H1 (cell line): ENCODE measurements around the gene YPEL2. TPM values are rescaled to one million over a fixed set of nuclear protein-coding genes. Genes with fewer than 3 reads are reported as not detected.
"Not testable (repeated sequence)": the region's sequence is repeated elsewhere in the genome, so short reads cannot be mapped to it uniquely, and the experiment has no call there.

Experiments
- CTCF ChIA-PET: fragments of 300-600 bp; sonication (Branson Sonifier 250); formaldehyde crosslinking; loops from one replicate; lab custom pipeline; 2021; ENCODE audit not compliant: partially characterized antibody; lab: Charles Lee
- POLR2A ChIA-PET: fragments of 300-600 bp; sonication (Branson Sonifier 250); formaldehyde crosslinking; loops from one replicate; lab custom pipeline; 2021; ENCODE audit warnings: inconsistent platforms; ENCODE audit not compliant: partially characterized antibody; lab: Charles Lee
- DNase-seq, 2 experiments: peaks; one replicate each; pipeline versions ENCODE4 v3.0.0 to v3.0.0-alpha.2; 2010 to 2022; ENCODE audit warnings: low spot score in 2 of 2, low read depth in 1 of 2, mixed read lengths in 1 of 2
- FAIRE-seq: peaks from 2 replicates; lab custom pipeline; 2011; peaks lifted over from hg19 to GRCh38; lab: Jason Lieb, UNC
- H2AFZ ChIP-seq: 2 replicates; pipeline ENCODE4 v1.8.1; 2012; ENCODE audit warnings: low read length, inconsistent platforms
- H2AK5ac ChIP-seq: 2 replicates; pipeline ENCODE4 v1.6.1; 2013; ENCODE audit warnings: low read depth, low read length
- H2BK120ac ChIP-seq: replicated peaks from 2 replicates; pipeline ENCODE3; 2013; ENCODE audit warnings: low read depth, low read length, inconsistent platforms
- H2BK12ac ChIP-seq: 2 replicates; pipeline ENCODE4 v1.6.1; 2013; ENCODE audit warnings: low read depth, low read length
- H2BK15ac ChIP-seq: 2 replicates; pipeline ENCODE4 v1.6.1; 2013; ENCODE audit warnings: low read length
- H2BK20ac ChIP-seq: 2 replicates; pipeline ENCODE4 v1.6.1; 2013; ENCODE audit warnings: low read length
- H2BK5ac ChIP-seq: 2 replicates; pipeline ENCODE4 v1.6.1; 2013; ENCODE audit warnings: low read depth, low read length
- H3K14ac ChIP-seq: 2 replicates; pipeline ENCODE4 v1.6.1; 2013; ENCODE audit warnings: inconsistent platforms; ENCODE audit not compliant: insufficient read length
- H3K18ac ChIP-seq: 2 replicates; pipeline ENCODE4 v1.6.1; 2013; ENCODE audit warnings: low read length; ENCODE audit errors: extremely low read depth
- H3K23ac ChIP-seq: 2 replicates; pipeline ENCODE4 v1.6.1; 2013; ENCODE audit warnings: inconsistent platforms; ENCODE audit not compliant: insufficient read length
- H3K23me2 ChIP-seq: 2 replicates; pipeline ENCODE4 v1.6.1; 2013; ENCODE audit warnings: low read depth, low read length
- H3K27ac ChIP-seq: 2 replicates; pipeline ENCODE4 v1.6.1; 2011; ENCODE audit warnings: low read depth, low read length, inconsistent platforms
- H3K27me3 ChIP-seq, 4 experiments: replicated peaks in 1 of 4; 1 replicate in 1 of 4; 2 replicates in 3 of 4; pipeline versions ENCODE4 v1.6.1 to v1.8.1; 2011 to 2013; ENCODE audit warnings: low read length in 3 of 4, mild to moderate bottlenecking in 3 of 4, inconsistent platforms in 2 of 4, mixed read lengths in 2 of 4, moderate library complexity in 1 of 4; ENCODE audit not compliant: control insufficient read depth in 3 of 4, insufficient read depth in 3 of 4; ENCODE audit errors: extremely low read depth in 1 of 4
- H3K36me3 ChIP-seq, 4 experiments: 2 replicates each; pipeline versions ENCODE4 v1.6.1 to v1.8.1; 2011 to 2013; ENCODE audit warnings: mild to moderate bottlenecking in 4 of 4, low read length in 3 of 4, moderate library complexity in 2 of 4, control low read depth in 1 of 4, inconsistent platforms in 1 of 4; ENCODE audit not compliant: insufficient read depth in 4 of 4, control insufficient read depth in 2 of 4
- H3K4ac ChIP-seq: replicated peaks from 2 replicates; pipeline ENCODE3; 2013; ENCODE audit warnings: low read length, low read depth, mixed read lengths, inconsistent platforms; ENCODE audit not compliant: insufficient read length
- H3K4me1 ChIP-seq, 4 experiments: replicated peaks in 1 of 4; 1 replicate in 1 of 4; 2 replicates in 3 of 4; pipeline versions ENCODE4 v1.6.1 to v1.8.1; 2011 to 2013; ENCODE audit warnings: low read length in 3 of 4, inconsistent platforms in 2 of 4, mixed read lengths in 1 of 4; ENCODE audit not compliant: insufficient read depth in 4 of 4, control insufficient read depth in 3 of 4
- H3K4me2 ChIP-seq, 2 experiments: 2 replicates each; pipeline versions ENCODE4 v1.6.1 to v1.8.1; 2011 to 2013; ENCODE audit warnings: low read depth in 2 of 2, low read length in 2 of 2, control low read depth in 1 of 2, inconsistent platforms in 1 of 2, mild to moderate bottlenecking in 1 of 2; ENCODE audit not compliant: insufficient read depth in 1 of 2
- H3K4me3 ChIP-seq, 4 experiments: fragments of 200-600, 300-600 bp in 1 of 4; sonication (generic), shearing (Covaris generic), sonication (Bioruptor Twin) in 1 of 4; 2 replicates each; pipeline versions ENCODE4 v1.5.1 to v1.8.1; 2011 to 2016; ENCODE audit warnings: low read length in 4 of 4, low read depth in 3 of 4, control low read depth in 2 of 4, inconsistent platforms in 2 of 4, mild to moderate bottlenecking in 2 of 4, mixed read lengths in 1 of 4, moderate library complexity in 1 of 4; ENCODE audit not compliant: insufficient read depth in 2 of 4; ENCODE audit errors: extremely low read depth in 1 of 4
- H3K56ac ChIP-seq: replicated peaks from 2 replicates; pipeline ENCODE3; 2013; ENCODE audit warnings: low read depth, mild to moderate bottlenecking, mixed read lengths, low read length, inconsistent platforms; ENCODE audit not compliant: insufficient read length
- H3K79me1 ChIP-seq: 2 replicates; pipeline ENCODE4 v1.6.1; 2013; ENCODE audit warnings: low read depth, low read length, control low read depth
- H3K79me2 ChIP-seq, 2 experiments: 2 replicates each; pipeline versions ENCODE4 v1.6.1 to v1.8.1; 2012 to 2013; ENCODE audit warnings: low read length in 2 of 2, mild to moderate bottlenecking in 2 of 2, inconsistent platforms in 1 of 2; ENCODE audit not compliant: insufficient read depth in 2 of 2, control insufficient read depth in 1 of 2
- H3K9ac ChIP-seq, 4 experiments: replicated peaks in 1 of 4; 1 replicate in 1 of 4; 2 replicates in 3 of 4; pipeline versions ENCODE4 v1.6.1 to v1.8.1; 2011 to 2013; ENCODE audit warnings: low read depth in 3 of 4, low read length in 3 of 4, control low read depth in 2 of 4, mild to moderate bottlenecking in 2 of 4, moderate library complexity in 2 of 4, inconsistent platforms in 1 of 4; ENCODE audit errors: extremely low read depth in 1 of 4
- H3K9me3 ChIP-seq, 2 experiments: 2 replicates each; pipeline versions ENCODE4 v1.6.1 to v1.8.1; 2012 to 2013; ENCODE audit warnings: mild to moderate bottlenecking in 2 of 2, moderate library complexity in 2 of 2, control low read depth in 1 of 2, inconsistent platforms in 1 of 2, low read depth in 1 of 2, low read length in 1 of 2, mixed read lengths in 1 of 2; ENCODE audit not compliant: insufficient read depth in 2 of 2
- H4K20me1 ChIP-seq, 2 experiments: replicated peaks in 1 of 2; 2 replicates each; pipeline versions ENCODE3 to v1.8.1; 2011 to 2013; ENCODE audit warnings: inconsistent platforms in 2 of 2, low read length in 2 of 2, mild to moderate bottlenecking in 1 of 2; ENCODE audit not compliant: insufficient read depth in 2 of 2, control insufficient read depth in 1 of 2
- H4K5ac ChIP-seq: 2 replicates; pipeline ENCODE4 v1.6.1; 2013; ENCODE audit warnings: low read length, low read depth, mixed read lengths, inconsistent platforms; ENCODE audit not compliant: insufficient read length
- H4K8ac ChIP-seq: 2 replicates; pipeline ENCODE4 v1.8.0; 2013; ENCODE audit warnings: mild to moderate bottlenecking, moderate library complexity, low read length, inconsistent platforms; ENCODE audit not compliant: insufficient read depth; ENCODE audit errors: extremely low read depth
- H4K91ac ChIP-seq: replicated peaks from 2 replicates; pipeline ENCODE3; 2013; ENCODE audit warnings: low read length, mixed read lengths, inconsistent platforms; ENCODE audit not compliant: insufficient read length
- CBX5 ChIP-seq: fragments of 300-800, 300-1000 bp; sonication (generic); IDR thresholded peaks from 2 replicates; pipeline ENCODE4 v1.7.1; 2016; ENCODE audit warnings: antibody characterized with exemption, low read length, low read depth
- EGR1 ChIP-seq: IDR thresholded peaks from 2 replicates; pipeline ENCODE4 v1.6.1; 2011; ENCODE audit warnings: low read depth, low read length, borderline replicate concordance
- GABPA ChIP-seq: IDR thresholded peaks from 2 replicates; pipeline ENCODE4 v1.6.1; 2011; ENCODE audit warnings: mild to moderate bottlenecking, low read length, moderate library complexity, borderline replicate concordance; ENCODE audit not compliant: insufficient read depth
- KDM1A ChIP-seq: fragments of 200-600, 300-600 bp; sonication (generic); IDR thresholded peaks from 2 replicates; pipeline ENCODE4 v1.7.1; 2016; ENCODE audit warnings: mild to moderate bottlenecking, low read length, borderline replicate concordance
- WGBS, 2 experiments: shearing (Covaris generic) in 1 of 2; methylation state at CpG; one replicate each; pipeline versions ENCODE4 v1.1.6 to v1.1.7; 2013 to 2015; ENCODE audit warnings: low lambda C conversion rate in 2 of 2, mixed read lengths in 2 of 2, inconsistent platforms in 1 of 2, low coverage in 1 of 2, missing lambda C conversion rate in 1 of 2; ENCODE audit not compliant: insufficient replicate concordance in 2 of 2, insufficient coverage in 1 of 2, insufficient read length in 1 of 2; ENCODE audit errors: extremely low coverage in 1 of 2, missing lambda C conversion rate in 1 of 2; 5-methylcytosine and 5-hydroxymethylcytosine counted together
- polyA plus RNA-seq, 7 experiments: library from polyadenylated mRNA; depleted of rRNA in 3 of 7; stranded (reverse) in 5 of 7; unstranded in 2 of 7; fragments of >200 nt in 5 of 7; fragments of 200-250 nt in 2 of 7; gene quantifications; 1 replicate in 5 of 7; 2 replicates in 1 of 7; 4 replicates in 1 of 7; pipeline versions ENCODE4 v1.2.1 to v1.2.3, GENCODE V29; 2011 to 2013; ENCODE audit warnings: missing spikeins in 2 of 7, mixed read lengths in 2 of 7
- total RNA-seq: library from RNA; stranded (reverse); fragmentation: NEBNext Ultra II Directional; extraction: Animal tissue kit (Norgen Biotek cat#: 25700); gene quantifications from 2 replicates; pipeline ENCODE4 v1.2.1, GENCODE V29; 2021
- TF ChIP-seq, protein P1 (sequence below): IDR thresholded peaks from 2 replicates; pipeline ENCODE4 v1.6.1; 2012; ENCODE audit warnings: inconsistent platforms
- TF ChIP-seq, protein P2 (sequence below): IDR thresholded peaks from 2 replicates; pipeline ENCODE4 v1.6.1; 2012; ENCODE audit warnings: low read length, inconsistent platforms

YPEL2 gene
- total and polyA plus RNA-seq, 2 of the 8 experiments (the other 6 are each of a cell fraction or from before 2014, with no cell fraction given) = 1.6 to 3.5 TPM

DNA sequence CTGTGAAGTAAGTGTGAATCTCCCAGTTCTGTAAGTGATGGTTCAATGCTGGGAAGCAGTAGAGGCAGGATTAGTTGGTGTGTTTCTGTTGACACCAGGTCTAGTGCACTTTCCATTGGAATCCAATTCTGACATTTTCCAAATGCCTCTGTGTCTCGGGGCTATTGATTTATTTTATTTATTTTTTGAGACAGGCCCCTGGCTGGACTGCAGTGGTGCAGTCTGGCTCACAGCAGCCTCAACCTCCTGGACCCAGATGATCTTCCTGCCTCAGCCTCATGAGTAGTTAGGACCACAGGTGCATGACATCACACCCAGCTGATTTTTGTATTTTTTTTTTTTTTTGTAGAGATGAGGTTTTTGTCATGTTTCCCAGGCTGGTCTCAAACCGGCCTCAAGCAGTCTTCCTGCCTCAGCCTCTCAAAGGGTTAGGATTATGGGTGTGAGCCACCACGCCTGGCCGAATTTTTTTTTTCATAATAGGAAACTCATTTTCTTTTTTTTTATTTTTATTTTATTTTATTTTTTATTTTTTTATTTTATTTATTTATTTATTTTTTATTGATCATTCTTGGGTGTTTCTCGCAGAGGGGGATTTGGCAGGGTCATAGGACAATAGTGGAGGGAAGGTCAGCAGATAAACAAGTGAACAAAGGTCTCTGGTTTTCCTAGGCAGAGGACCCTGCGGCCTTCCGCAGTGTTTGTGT, 61.7 kb downstream of the YPEL2 start (continued):
- TF ChIP-seq EGR1 (no peak), CBX5 (no peak), KDM1A (no peak), GABPA (no peak)
- TF ChIP-seq, protein P1, sequence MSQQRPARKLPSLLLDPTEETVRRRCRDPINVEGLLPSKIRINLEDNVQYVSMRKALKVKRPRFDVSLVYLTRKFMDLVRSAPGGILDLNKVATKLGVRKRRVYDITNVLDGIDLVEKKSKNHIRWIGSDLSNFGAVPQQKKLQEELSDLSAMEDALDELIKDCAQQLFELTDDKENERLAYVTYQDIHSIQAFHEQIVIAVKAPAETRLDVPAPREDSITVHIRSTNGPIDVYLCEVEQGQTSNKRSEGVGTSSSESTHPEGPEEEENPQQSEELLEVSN = no peak
- TF ChIP-seq, protein P2, sequence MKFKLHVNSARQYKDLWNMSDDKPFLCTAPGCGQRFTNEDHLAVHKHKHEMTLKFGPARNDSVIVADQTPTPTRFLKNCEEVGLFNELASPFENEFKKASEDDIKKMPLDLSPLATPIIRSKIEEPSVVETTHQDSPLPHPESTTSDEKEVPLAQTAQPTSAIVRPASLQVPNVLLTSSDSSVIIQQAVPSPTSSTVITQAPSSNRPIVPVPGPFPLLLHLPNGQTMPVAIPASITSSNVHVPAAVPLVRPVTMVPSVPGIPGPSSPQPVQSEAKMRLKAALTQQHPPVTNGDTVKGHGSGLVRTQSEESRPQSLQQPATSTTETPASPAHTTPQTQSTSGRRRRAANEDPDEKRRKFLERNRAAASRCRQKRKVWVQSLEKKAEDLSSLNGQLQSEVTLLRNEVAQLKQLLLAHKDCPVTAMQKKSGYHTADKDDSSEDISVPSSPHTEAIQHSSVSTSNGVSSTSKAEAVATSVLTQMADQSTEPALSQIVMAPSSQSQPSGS = no peak

DNA sequence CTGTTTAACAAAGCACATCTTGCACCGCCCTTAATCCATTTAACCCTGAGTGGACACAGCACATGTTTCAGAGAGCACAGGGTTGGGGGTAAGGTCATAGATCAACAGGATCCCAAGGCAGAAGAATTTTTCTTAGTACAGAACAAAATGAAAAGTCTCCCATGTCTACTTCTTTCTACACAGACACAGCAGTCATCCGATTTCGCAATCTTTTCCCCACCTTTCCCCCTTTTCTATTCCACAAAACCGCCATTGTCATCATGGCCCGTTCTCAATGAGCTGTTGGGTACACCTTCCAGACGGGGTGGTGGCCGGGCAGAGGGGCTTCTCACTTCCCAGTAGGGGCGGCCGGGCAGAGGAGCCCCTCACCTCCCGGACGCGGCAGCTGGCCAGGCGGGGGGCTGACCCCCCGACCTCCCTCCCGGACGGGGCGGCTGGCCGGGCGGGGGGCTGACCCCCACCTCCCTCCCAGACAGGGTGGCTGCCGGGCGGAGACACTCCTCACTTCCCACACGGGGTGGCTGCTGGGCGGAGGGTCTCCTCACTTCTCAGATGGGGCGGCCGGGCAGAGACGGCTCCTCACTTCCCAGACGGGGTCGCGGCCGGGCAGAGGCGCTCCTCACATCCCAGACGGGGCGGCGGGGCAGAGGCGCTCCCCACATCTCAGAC, 62.4 kb downstream of the YPEL2 start:
- H4K91ac ChIP-seq, POLR2A ChIA-PET, H3K18ac ChIP-seq, DNase-seq, H3K56ac ChIP-seq, H3K23ac ChIP-seq, H2BK12ac ChIP-seq, H2BK5ac ChIP-seq, FAIRE-seq, H3K4ac ChIP-seq, H2BK15ac ChIP-seq, H3K14ac ChIP-seq, H3K79me1 ChIP-seq, H4K20me1 ChIP-seq, H2AFZ ChIP-seq, H3K27ac ChIP-seq, H3K23me2 ChIP-seq, H3K79me2 ChIP-seq, H3K4me2 ChIP-seq, H4K8ac ChIP-seq, H2BK120ac ChIP-seq, H3K36me3 ChIP-seq, H3K4me3 ChIP-seq, H3K4me1 ChIP-seq, H2BK20ac ChIP-seq, H3K9ac ChIP-seq, H3K27me3 ChIP-seq, H4K5ac ChIP-seq, H2AK5ac ChIP-seq: not testable (repeated sequence)
- WGBS, 2 experiments = 100% methylated on average over 3 of the region's 35 CpGs; no CpG with 5 or more reads in 1 of the 2 experiments
- CTCF ChIA-PET = interaction anchor here (0.7 kb wide), 1 partner anchor 19 kb away, joined by 3 read pairs; no protein-coding TSS in a partner anchor
- H3K9me3 ChIP-seq = peaks cover 4 to 14% of the 10 kb centered on the region in 2 experiments; a peak in 2 of 4 replicates
